Kidney epithelial cell (primary cell): ENCODE data around the gene SCN4A. TPM values are rescaled to one million over a fixed set of nuclear protein-coding genes. Genes with fewer than 3 reads are reported as not detected.

Source experiments
- DNase-seq: peaks from one replicate; pipeline ENCODE4 v3.0.0-alpha.2; 2010; ENCODE audit warnings: low read depth
- H3K27me3 ChIP-seq: 2 replicates; pipeline ENCODE4 v1.6.0; 2011; ENCODE audit warnings: low read length; ENCODE audit not compliant: control insufficient read depth, insufficient read depth
- H3K36me3 ChIP-seq: 2 replicates; pipeline ENCODE4 v1.5.1; 2011; ENCODE audit warnings: low read length; ENCODE audit not compliant: control insufficient read depth, insufficient read depth
- H3K4me3 ChIP-seq: 2 replicates; pipeline ENCODE4 v1.5.1; 2011; ENCODE audit warnings: low read depth, mild to moderate bottlenecking, control low read depth, low read length
- total RNA-seq: library from RNA; depleted of rRNA; stranded (reverse); fragments of >200 nt; gene quantifications from 2 replicates; pipeline ENCODE4 v1.2.3, GENCODE V29; 2015
- TF ChIP-seq, protein P1 (sequence below): IDR thresholded peaks from 2 replicates; pipeline ENCODE4 v1.5.1; 2011; ENCODE audit warnings: mild to moderate bottlenecking, moderate library complexity, low read length, control low read depth, inconsistent platforms; ENCODE audit not compliant: insufficient read depth, poor library complexity, severe bottlenecking

The SCN4A gene
- total RNA-seq, 1 donor from 2014 or later = 0.33 TPM

DNA sequence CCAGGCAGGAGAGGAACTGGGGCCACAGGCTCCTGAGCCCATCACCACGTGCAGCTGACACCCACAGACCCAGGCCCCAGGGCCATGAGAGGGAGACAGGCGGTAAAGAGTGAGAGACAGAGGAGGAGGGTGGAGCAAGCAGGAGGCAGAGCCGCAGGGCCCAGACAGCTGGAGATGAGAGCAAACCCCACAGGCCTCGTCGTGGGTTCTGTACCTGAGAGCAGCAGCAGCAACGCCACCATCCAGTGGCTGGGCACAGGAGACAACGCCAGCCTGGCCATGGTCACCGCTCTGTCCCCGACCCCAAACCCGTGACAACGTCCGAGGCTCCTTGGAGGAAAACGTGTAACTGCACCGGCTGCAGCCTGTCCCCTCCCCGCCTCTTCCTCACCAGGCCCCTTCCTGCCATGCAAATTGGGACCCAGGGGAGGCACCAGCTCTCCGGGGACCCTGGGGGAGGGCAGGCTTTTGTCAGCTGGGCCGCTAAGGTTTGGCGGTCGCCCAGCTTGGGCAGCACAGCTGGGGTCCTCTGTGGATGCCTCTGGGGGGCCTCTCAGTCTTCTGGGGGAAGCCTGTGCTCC, 40.6 kb downstream of the SCN4A start, which contains the start of gene CD79B:
Gene CD79B, minus strand, starts transcription at position 351 of the 581 bp plus-strand sequence. Its CDS starts 70 bp downstream, at position 281.
- H3K36me3 ChIP-seq = no peaks in the 10 kb centered on the region
- H3K4me3 ChIP-seq = no peak within 1 kb of the TSS
- TF ChIP-seq, protein P1, sequence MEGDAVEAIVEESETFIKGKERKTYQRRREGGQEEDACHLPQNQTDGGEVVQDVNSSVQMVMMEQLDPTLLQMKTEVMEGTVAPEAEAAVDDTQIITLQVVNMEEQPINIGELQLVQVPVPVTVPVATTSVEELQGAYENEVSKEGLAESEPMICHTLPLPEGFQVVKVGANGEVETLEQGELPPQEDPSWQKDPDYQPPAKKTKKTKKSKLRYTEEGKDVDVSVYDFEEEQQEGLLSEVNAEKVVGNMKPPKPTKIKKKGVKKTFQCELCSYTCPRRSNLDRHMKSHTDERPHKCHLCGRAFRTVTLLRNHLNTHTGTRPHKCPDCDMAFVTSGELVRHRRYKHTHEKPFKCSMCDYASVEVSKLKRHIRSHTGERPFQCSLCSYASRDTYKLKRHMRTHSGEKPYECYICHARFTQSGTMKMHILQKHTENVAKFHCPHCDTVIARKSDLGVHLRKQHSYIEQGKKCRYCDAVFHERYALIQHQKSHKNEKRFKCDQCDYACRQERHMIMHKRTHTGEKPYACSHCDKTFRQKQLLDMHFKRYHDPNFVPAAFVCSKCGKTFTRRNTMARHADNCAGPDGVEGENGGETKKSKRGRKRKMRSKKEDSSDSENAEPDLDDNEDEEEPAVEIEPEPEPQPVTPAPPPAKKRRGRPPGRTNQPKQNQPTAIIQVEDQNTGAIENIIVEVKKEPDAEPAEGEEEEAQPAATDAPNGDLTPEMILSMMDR = no peak
- no peak for DNase-seq
- H3K27me3 ChIP-seq = peaks cover 2% of the 10 kb centered on the region

DNA sequence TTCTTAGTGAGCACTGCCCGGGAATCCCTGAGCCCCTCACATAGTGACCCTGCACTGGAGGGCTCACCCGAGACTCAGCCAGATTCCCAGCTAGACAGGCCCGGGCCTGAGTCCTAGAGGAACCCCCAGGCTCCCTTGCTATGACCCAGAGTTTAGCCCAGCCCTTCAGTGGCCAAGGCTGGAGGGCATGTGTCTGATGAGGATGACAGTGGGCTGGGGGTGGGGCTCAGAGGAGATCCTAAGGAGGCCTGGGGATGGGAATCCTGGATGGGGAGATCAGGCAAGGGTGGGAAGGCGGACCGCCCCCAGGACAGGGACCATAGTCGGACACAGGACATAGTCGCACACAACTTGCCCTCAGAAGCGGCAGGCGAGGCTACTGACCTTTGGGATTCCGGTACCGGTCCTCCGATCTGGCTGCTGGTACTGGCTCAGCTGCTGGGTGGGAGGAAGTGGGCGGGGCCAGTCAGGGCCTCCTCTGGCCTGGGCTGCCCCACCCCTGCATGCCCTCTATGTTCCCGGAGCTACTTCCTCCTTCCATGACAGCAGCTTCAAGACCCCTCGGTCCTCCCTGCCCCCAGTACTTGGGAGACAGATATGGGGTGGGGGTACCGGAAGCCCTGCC, 41.7 kb downstream of the SCN4A start:
- Histone ChIP-seq H3K36me3 (no peaks in the 10 kb centered on the region), H3K4me3 (no peak overlapping the region), H3K27me3 (peaks cover 2% of the 10 kb centered on the region)
- TF ChIP-seq, protein P1 = no peak
- no peak for DNase-seq

DNA sequence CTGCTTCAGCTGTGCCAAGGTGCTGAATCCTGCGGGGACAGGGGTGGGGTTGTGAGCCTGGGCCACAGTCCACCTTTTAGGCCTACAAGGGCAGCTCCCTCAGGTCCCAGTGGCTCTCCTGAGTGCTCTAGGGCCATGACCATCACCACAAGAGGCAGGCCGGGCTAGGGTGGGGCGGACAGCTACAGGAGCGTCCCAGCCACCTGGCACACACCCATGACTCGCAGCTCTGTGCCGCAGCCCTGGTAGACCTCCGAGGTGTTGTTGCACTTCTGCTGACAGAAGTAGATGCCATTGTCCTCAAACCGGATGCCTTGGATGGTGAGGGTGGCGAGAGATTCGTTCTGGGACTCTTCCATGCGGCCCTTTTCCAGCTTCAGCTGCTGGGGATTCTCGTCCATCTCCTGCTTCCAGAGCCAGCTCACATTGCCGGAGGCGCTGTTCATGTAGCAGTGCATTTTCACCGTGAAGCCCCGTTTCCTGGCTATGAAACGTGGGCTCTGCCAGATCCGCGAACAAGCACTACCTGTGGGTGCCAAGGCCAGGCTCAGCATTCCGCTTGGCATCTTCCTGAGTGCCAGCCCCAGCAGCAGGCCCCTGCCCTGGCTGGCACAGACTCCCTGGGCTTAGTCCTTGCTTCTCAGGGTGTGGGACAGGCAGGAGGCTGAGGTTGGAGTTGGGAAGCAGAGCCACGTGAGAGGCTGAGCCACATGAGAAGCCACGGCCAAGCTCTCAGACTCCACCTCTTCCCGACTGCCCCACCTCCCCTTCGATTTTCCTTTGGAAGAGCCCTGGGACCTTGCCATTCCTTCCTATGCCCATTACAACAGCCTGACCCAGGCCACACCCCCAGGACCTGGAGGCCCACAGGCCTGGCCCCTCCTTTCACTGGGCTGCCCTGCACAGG, 42.6 kb downstream of the SCN4A start:
- no peak overlapping the region for H3K4me3 ChIP-seq
- DNase-seq = no peak
- H3K36me3 ChIP-seq = no peaks in the 10 kb centered on the region
- peaks cover 2% of the 10 kb centered on the region for H3K27me3 ChIP-seq
- TF ChIP-seq, protein P1 = no peak

DNA sequence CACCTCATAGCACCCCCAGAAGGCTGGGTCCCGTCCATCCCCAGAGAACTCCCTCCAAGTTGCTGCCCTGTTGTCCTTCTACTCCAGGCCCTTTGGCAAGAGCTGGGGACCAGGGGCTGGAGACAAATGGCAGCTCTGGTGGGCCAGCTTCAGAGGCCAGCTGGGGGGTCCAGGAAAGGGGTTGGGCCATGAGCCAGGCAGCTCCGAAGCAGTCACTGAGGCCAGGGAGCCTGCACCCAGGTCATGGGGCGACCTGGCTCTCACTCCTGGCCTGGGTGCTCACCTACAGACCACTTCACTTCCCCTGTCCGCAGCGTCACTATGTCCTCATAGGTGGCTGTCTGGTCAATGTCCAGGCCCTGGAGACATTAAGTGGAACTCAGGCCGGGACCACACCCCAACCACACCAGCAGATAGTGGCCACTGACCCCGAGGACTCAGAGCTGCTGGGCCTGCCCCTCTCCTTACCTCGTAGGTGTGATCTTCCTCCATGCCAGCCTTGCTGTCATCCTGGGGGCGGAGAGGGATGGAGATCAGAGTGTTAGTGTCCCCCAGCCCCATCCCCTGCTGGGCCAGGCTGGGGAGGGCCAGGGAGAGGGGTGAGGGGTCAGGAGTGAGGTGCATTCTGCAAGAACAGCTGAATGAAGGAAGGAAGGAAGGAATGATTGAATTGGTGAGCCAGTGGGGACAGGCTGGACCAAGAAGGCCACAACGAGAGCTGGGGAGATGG, 43.6 kb downstream of the SCN4A start:
- TF ChIP-seq, protein P1 = no peak
- Histone ChIP-seq H3K4me3 (no peak overlapping the region), H3K27me3 (no peaks in the 10 kb centered on the region), H3K36me3 (no peaks in the 10 kb centered on the region)
- no peak for DNase-seq

DNA sequence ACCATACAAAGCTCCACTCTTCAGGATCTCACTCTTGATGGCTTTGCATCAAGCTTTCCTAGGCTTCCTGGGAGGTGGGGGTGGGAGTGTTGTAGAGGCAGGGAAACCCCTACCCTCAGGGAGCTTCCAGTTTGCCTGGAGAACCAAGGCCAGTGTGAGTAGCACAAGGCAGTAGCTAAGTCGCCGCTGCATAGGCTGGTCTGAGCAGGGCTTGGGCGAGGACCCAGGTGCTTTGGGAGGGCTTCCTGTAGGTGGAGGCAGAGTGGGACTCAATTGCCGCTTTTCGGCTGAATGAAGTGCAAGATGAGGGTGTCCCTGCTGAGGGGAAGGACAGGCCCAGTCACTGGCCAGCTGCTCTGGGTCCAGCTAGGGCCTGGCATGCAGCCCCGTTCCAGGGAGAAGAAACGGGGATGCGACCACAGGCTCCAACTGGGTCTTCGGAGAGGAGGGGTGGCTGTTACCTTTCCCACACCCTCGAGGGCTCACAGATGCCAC, 44.5 kb downstream of the SCN4A start:
- Histone ChIP-seq H3K27me3 (no peaks in the 10 kb centered on the region), H3K36me3 (no peaks in the 10 kb centered on the region), H3K4me3 (no peak overlapping the region)
- TF ChIP-seq, protein P1 = no peak
- no peak for DNase-seq
